HepG2 (cell line): ENCODE results near the gene PGM2. TPM values are rescaled to one million over a fixed set of nuclear protein-coding genes. Genes with fewer than 3 reads are reported as not detected.
A peak's percentile ranks its signal among the peaks of the same experiment; 100 is the strongest.

Experiments used
- ARNTL ChIP-seq: sonication (generic); formaldehyde crosslinking; IDR thresholded peaks from 2 replicates; pipeline ENCODE4 v1.4.0; 2020; ENCODE audit warnings: mild to moderate bottlenecking, missing genetic modification reagents
- ATAD3A ChIP-seq: sonication (generic); formaldehyde crosslinking; IDR thresholded peaks from 2 replicates; pipeline ENCODE4 v1.4.0; 2020; ENCODE audit warnings: missing genetic modification reagents
- ATM ChIP-seq: fragments of 450-650 bp; IDR thresholded peaks from 2 replicates; pipeline ENCODE4 v1.7.1; 2017; ENCODE audit warnings: mild to moderate bottlenecking, borderline replicate concordance
- ATRX ChIP-seq: sonication (generic); formaldehyde crosslinking; IDR thresholded peaks from 2 replicates; pipeline ENCODE4 v1.4.0; 2020; ENCODE audit warnings: missing genetic modification reagents, borderline replicate concordance
- BATF2 ChIP-seq: sonication (generic); formaldehyde crosslinking; IDR thresholded peaks from 2 replicates; pipeline ENCODE4 v1.8.0; 2022; ENCODE audit warnings: mild to moderate bottlenecking, missing genetic modification reagents, moderate library complexity
- CCAR2 ChIP-seq: fragments of 200-400 bp; formaldehyde crosslinking; optimal IDR thresholded peaks from 2 replicates; pipeline ENCODE3; 2018; ENCODE audit warnings: low read depth, mild to moderate bottlenecking, low read length, moderate library complexity
- FOSL2 ChIP-seq: sonication (generic); formaldehyde crosslinking; IDR thresholded peaks from 2 replicates; pipeline ENCODE4 v1.4.0; 2020; ENCODE audit warnings: missing genetic modification reagents
- FOXK1 ChIP-seq: sonication (generic); formaldehyde crosslinking; IDR thresholded peaks from 2 replicates; pipeline ENCODE4 v1.4.0; 2020; ENCODE audit warnings: low read depth, missing genetic modification reagents, borderline replicate concordance
- HMG20A ChIP-seq: IDR thresholded peaks from 2 replicates; pipeline ENCODE4 v1.6.1; 2016; ENCODE audit warnings: borderline replicate concordance
- IKZF4 ChIP-seq: sonication (generic); formaldehyde crosslinking; IDR thresholded peaks from 2 replicates; pipeline ENCODE4 v1.5.1; 2020; ENCODE audit warnings: borderline replicate concordance, mild to moderate bottlenecking, low read depth, missing genetic modification reagents; ENCODE audit errors: not compliant biosample characterization
- KLF13 ChIP-seq: sonication (generic); formaldehyde crosslinking; IDR thresholded peaks from 2 replicates; pipeline ENCODE4 v1.4.0; 2020; ENCODE audit warnings: mild to moderate bottlenecking, missing genetic modification reagents
- NFE2L2 ChIP-seq: fragments of 150-350 bp; IDR thresholded peaks from 2 replicates; pipeline ENCODE4 v1.6.1; 2014; ENCODE audit warnings: low read length
- NR0B2 ChIP-seq: sonication (generic); formaldehyde crosslinking; IDR thresholded peaks from 2 replicates; pipeline ENCODE4 v1.4.0; 2020; ENCODE audit warnings: mild to moderate bottlenecking, missing genetic modification reagents
- PHF8 ChIP-seq: sonication (generic); formaldehyde crosslinking; IDR thresholded peaks from 2 replicates; pipeline ENCODE4 v1.5.0; 2020; ENCODE audit warnings: missing genetic modification reagents
- SAP130 ChIP-seq: IDR thresholded peaks from 2 replicates; pipeline ENCODE4 v1.6.1; 2016; ENCODE audit warnings: low read depth
- SP2 ChIP-seq: sonication (generic); formaldehyde crosslinking; IDR thresholded peaks from 2 replicates; pipeline ENCODE4 v1.5.1; 2020; ENCODE audit warnings: mild to moderate bottlenecking, missing genetic modification reagents
- STAT6 ChIP-seq: sonication (generic); formaldehyde crosslinking; IDR thresholded peaks from 2 replicates; pipeline ENCODE4 v1.4.0; 2020; ENCODE audit warnings: missing genetic modification reagents, mild to moderate bottlenecking, borderline replicate concordance
- TBL1XR1 ChIP-seq: fragments of 150-350 bp; IDR thresholded peaks from 2 replicates; pipeline ENCODE4 v1.6.1; 2014; ENCODE audit warnings: borderline replicate concordance, low read length; ENCODE audit not compliant: partially characterized antibody
- TCF7 ChIP-seq: sonication (generic); IDR thresholded peaks from 2 replicates; pipeline ENCODE4 v1.6.1; 2016; ENCODE audit warnings: antibody characterized with exemption, low read depth
- TFAP4 ChIP-seq: sonication (generic); IDR thresholded peaks from 2 replicates; pipeline ENCODE4 v1.6.1; 2016; ENCODE audit warnings: low read depth, borderline replicate concordance
- ZFP91 ChIP-seq: sonication (generic); formaldehyde crosslinking; IDR thresholded peaks from 2 replicates; pipeline ENCODE4 v1.9.0; 2022; ENCODE audit warnings: missing genetic modification reagents, mild to moderate bottlenecking, borderline replicate concordance
- ZNF235 ChIP-seq: sonication (generic); formaldehyde crosslinking; IDR thresholded peaks from 2 replicates; pipeline ENCODE4 v1.8.1; 2023; ENCODE audit warnings: mild to moderate bottlenecking, missing genetic modification reagents, borderline replicate concordance
- ZNF446 ChIP-seq: sonication (generic); formaldehyde crosslinking; IDR thresholded peaks from 2 replicates; pipeline ENCODE4 v1.5.0; 2020; ENCODE audit warnings: mild to moderate bottlenecking, missing genetic modification reagents
- ZNF530 ChIP-seq: sonication (generic); formaldehyde crosslinking; IDR thresholded peaks from 2 replicates; pipeline ENCODE4 v1.5.0; 2020; ENCODE audit warnings: low read depth, mild to moderate bottlenecking, missing genetic modification reagents
- ZNF563 ChIP-seq: sonication (generic); formaldehyde crosslinking; IDR thresholded peaks from 2 replicates; pipeline ENCODE4 v1.8.0; 2022; ENCODE audit warnings: mild to moderate bottlenecking, moderate library complexity, missing genetic modification reagents
- ZNF660 ChIP-seq: sonication (generic); formaldehyde crosslinking; IDR thresholded peaks from 2 replicates; pipeline ENCODE4 v1.5.1; 2020; ENCODE audit warnings: mild to moderate bottlenecking, low read depth, missing genetic modification reagents, borderline replicate concordance
- polyA plus RNA-seq, 8 experiments: library from polyadenylated mRNA; depleted of rRNA in 3 of 8; stranded (reverse) in 7 of 8; unstranded in 1 of 8; fragments of >200 nt; fragmentation: Illumina TruSeq in 4 of 8; extraction: Trizol in 4 of 8; gene quantifications; 2 replicates each; pipeline versions ENCODE4 v1.2.1 to v1.2.3, GENCODE V29; 2011 to 2016; ENCODE audit warnings: low read depth in 4 of 8, missing spikeins in 1 of 8, mixed read lengths in 1 of 8; ENCODE audit not compliant: insufficient read depth in 1 of 8
- total RNA-seq, 5 experiments: library from RNA; depleted of rRNA; stranded (reverse); fragments of >200 nt; fragmentation: Illumina TruSeq; extraction: Trizol; gene quantifications; 2 replicates each; pipeline ENCODE4 v1.2.3, GENCODE V29; 2016; ENCODE audit warnings: low read depth in 1 of 5

PGM2 gene
- total and polyA plus RNA-seq, 2 of the 13 experiments (the other 11 are each of a cell fraction or from before 2014, with no cell fraction given) = 14.6 to 36.9 TPM

- TF ChIP-seq ZNF563 (CRISPR knock-in tag) (no peak), HMG20A (CRISPR knock-in tag) (peak; percentile 75; the same call in 1 of the 2 replicates), ATM (no peak), STAT6 (CRISPR knock-in tag) (no peak), ZNF660 (no peak), TFAP4 (no peak), BATF2 (CRISPR knock-in tag) (no peak), NFE2L2 (no peak), ATAD3A (CRISPR knock-in tag) (no peak), FOSL2 (CRISPR knock-in tag) (peak; percentile 73), TCF7 (0 out of 2 replicates have a peak, but pooled peaks have one; percentile 29), ARNTL (CRISPR knock-in tag) (no peak), KLF13 (CRISPR knock-in tag) (no peak), SP2 (CRISPR knock-in tag) (no peak), PHF8 (CRISPR knock-in tag) (no peak), ATRX (CRISPR knock-in tag) (no peak), FOXK1 (no peak), CCAR2 (no peak), NR0B2 (CRISPR knock-in tag) (no peak), IKZF4 (CRISPR knock-in tag) (no peak), ZNF530 (no peak), ZNF235 (CRISPR knock-in tag) (no peak), ZNF446 (CRISPR knock-in tag) (no peak), TBL1XR1 (peak; percentile 55), SAP130 (CRISPR knock-in tag) (0 out of 2 replicates have a peak, but pooled peaks have one; percentile 40), ZFP91 (no peak)
Observed at GRCh38 chr4:37873386-37873785, 46.9 kb downstream of the PGM2 start (continued).
